ENCODE measurements around the gene RUNX3. TPM values are rescaled to one million over a fixed set of nuclear protein-coding genes. Genes with fewer than 3 reads are reported as not detected.

The RUNX3 gene
- total RNA-seq, 2 donors from 2014 or later: 0.24 to 0.31 TPM

DNA sequence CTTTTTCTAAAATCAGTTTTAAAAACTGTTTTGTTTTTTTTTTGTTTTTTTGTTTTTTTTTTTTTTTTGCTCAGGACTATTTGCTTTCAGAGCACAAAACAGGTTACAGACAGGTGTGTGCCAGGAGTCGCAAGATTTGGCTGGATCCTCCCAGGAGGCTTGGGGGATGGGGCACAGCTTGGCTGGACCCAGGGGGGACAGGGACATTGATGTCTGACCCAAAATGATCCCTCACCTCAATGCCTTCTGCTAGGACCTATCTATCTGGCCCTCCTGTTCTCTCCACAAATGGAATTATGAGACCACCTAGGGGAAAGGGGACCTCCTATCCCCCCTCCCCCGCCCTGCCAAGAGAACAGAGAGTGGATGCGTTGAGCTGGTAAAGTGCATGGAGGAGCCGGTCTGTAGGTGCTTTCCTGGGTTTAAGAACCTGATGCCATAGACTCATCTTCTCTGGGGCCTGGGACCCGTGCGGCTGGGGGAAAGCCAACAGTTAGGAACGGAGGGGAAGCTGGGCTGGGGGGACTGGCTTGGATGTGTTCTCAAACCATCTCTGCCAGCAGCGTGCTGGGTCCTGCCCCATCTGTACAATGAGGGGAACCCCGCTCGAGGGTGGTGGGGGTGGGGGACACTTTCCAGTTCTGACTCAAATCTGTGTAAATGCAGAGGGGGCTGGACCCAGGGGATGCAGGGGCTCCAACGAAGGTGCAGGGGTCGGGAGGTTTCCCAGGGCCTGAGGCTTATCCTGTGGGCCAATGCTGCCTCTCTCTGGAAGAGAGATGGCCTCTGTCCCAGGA lies 28.9 kb downstream of the RUNX3 start:
- no peaks in the 10 kb centered on the region for H3K36me3 Mint-ChIP-seq (ENCODE audit: low read depth)
- TF ChIP-seq, protein P1, sequence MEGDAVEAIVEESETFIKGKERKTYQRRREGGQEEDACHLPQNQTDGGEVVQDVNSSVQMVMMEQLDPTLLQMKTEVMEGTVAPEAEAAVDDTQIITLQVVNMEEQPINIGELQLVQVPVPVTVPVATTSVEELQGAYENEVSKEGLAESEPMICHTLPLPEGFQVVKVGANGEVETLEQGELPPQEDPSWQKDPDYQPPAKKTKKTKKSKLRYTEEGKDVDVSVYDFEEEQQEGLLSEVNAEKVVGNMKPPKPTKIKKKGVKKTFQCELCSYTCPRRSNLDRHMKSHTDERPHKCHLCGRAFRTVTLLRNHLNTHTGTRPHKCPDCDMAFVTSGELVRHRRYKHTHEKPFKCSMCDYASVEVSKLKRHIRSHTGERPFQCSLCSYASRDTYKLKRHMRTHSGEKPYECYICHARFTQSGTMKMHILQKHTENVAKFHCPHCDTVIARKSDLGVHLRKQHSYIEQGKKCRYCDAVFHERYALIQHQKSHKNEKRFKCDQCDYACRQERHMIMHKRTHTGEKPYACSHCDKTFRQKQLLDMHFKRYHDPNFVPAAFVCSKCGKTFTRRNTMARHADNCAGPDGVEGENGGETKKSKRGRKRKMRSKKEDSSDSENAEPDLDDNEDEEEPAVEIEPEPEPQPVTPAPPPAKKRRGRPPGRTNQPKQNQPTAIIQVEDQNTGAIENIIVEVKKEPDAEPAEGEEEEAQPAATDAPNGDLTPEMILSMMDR (conservative IDR thresholded peaks at IDR 0.05): no peak
- Histone ChIP-seq H3K4me1 (ENCODE audit: control insufficient read depth, insufficient read depth, low read length) (no peaks in the 10 kb centered on the region), H3K36me3 (ENCODE audit: control insufficient read depth, insufficient read depth, low read length) (no peaks in the 10 kb centered on the region), H3K27me3 (ENCODE audit: control insufficient read depth, insufficient read depth, low read length, poor library complexity, severe bottlenecking) (no peaks in the 10 kb centered on the region), H3K4me3 (ENCODE audit: low read length) (no peak overlapping the region), H3K27ac (ENCODE audit: low read depth, low read length) (no peak overlapping the region), H3K9ac (ENCODE audit: extremely low read depth, low read length, poor library complexity, severe bottlenecking) (no peak overlapping the region), H3K9me3 (ENCODE audit: control insufficient read depth, low read length) (no peaks in the 10 kb centered on the region)
- no peaks in the 10 kb centered on the region for H3K9me3 Mint-ChIP-seq
- 87 to 88% methylated on average over 7 to 12 of the region's 12 CpGs for WGBS, 2 experiments (ENCODE audit: insufficient coverage in 1 of 2, insufficient read length in 1 of 2)
- no peak overlapping the region for H3K4me3 Mint-ChIP-seq
- H3K27me3 Mint-ChIP-seq (ENCODE audit: insufficient read depth): peaks cover 1% of the 10 kb centered on the region
- H3K4me1 Mint-ChIP-seq: no peaks in the 10 kb centered on the region
- H3K27ac Mint-ChIP-seq: no peak overlapping the region
- no peak for DNase-seq

DNA sequence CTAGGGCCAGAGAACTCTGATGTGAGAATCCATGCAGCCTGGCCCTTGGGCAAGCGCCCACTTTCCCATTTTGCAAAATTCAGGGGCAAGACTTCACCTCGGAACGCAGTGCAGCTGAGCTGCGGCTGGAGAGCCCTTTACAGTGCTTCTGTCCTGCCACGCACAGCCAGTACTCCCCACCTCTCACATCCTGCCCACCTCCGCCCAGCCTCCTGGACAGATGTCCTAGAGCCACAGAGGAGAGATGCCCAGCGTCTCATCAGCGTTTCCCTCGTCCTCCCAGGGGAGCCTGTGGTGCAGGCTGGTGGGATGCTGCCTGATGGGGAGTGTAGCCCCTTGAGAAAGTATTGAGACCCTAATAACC lies 29.6 kb downstream of the RUNX3 start:
- Histone ChIP-seq H3K4me1 (ENCODE audit: control insufficient read depth, insufficient read depth, low read length) (no peaks in the 10 kb centered on the region), H3K9ac (ENCODE audit: extremely low read depth, low read length, poor library complexity, severe bottlenecking) (no peak overlapping the region), H3K27me3 (ENCODE audit: control insufficient read depth, insufficient read depth, low read length, poor library complexity, severe bottlenecking) (no peaks in the 10 kb centered on the region), H3K36me3 (ENCODE audit: control insufficient read depth, insufficient read depth, low read length) (no peaks in the 10 kb centered on the region), H3K4me3 (ENCODE audit: low read length) (no peak overlapping the region), H3K9me3 (ENCODE audit: control insufficient read depth, low read length) (no peaks in the 10 kb centered on the region), H3K27ac (ENCODE audit: low read depth, low read length) (no peak overlapping the region)
- no peaks in the 10 kb centered on the region for H3K36me3 Mint-ChIP-seq (ENCODE audit: low read depth)
- DNase-seq: no peak
- H3K27me3 Mint-ChIP-seq (ENCODE audit: insufficient read depth): peaks cover 1% of the 10 kb centered on the region
- WGBS, 2 experiments (ENCODE audit: insufficient coverage in 1 of 2, insufficient read length in 1 of 2): 89 to 97% methylated on average over 4 to 9 of the region's 9 CpGs
- no peak overlapping the region for H3K27ac Mint-ChIP-seq
- no peak overlapping the region for H3K4me3 Mint-ChIP-seq
- no peaks in the 10 kb centered on the region for H3K4me1 Mint-ChIP-seq
- H3K9me3 Mint-ChIP-seq: no peaks in the 10 kb centered on the region
- TF ChIP-seq, protein P1 (conservative IDR thresholded peaks at IDR 0.05): no peak

DNA sequence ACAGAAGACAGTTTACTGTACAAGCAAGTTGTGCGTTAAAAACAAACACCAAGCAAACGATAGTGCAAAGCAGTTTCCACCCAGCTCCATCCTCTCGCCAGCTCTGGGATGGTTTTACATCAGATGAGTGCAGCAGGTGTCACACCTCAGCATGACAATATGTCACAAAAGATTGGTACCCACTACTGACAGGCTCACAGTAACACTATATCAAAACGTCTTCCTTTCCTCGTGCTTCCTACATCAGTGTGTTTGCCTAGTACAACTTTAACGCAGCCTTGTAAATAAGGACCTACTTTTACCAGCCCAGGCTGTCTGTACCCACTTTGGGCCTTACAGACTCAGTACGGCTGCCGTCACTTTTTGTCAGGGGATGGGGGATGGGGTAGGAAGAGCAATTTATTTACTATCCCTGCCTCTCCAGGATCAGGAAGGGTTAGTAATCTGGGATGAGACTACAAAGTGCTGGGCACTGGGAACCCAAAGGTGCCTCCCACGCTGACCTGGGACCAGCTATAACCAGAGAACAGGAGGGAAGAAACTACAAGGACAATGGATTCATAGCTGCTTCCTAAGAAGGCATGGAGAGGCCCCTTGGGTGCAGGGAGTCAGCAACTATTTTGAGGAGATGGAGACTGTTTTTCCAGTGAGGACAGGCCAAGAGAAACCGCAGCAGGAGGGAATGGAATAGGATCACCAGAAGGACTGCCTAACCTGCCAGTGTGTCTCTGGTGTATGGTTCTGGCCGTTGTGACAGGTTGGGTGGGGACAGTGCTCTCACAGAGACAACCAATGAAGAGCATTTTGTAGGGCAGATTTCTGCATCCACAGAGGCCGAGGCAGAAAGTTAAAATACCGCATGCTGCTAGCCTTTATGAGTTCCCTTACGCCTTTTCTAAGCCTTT lies 30.2 kb downstream of the RUNX3 start:
- Histone ChIP-seq H3K9ac (ENCODE audit: extremely low read depth, low read length, poor library complexity, severe bottlenecking) (no peak overlapping the region), H3K36me3 (ENCODE audit: control insufficient read depth, insufficient read depth, low read length) (no peaks in the 10 kb centered on the region)

More for the DNA sequence above, 30.2 kb downstream of the RUNX3 start:
- Histone ChIP-seq H3K9me3 (ENCODE audit: control insufficient read depth, low read length) (no peaks in the 10 kb centered on the region), H3K27me3 (ENCODE audit: control insufficient read depth, insufficient read depth, low read length, poor library complexity, severe bottlenecking) (no peaks in the 10 kb centered on the region), H3K27ac (ENCODE audit: low read depth, low read length) (no peak overlapping the region), H3K4me3 (ENCODE audit: low read length) (no peak overlapping the region), H3K4me1 (ENCODE audit: control insufficient read depth, insufficient read depth, low read length) (no peaks in the 10 kb centered on the region)
- Mint-ChIP-seq H3K36me3 (ENCODE audit: low read depth) (no peaks in the 10 kb centered on the region), H3K4me1 (no peaks in the 10 kb centered on the region), H3K4me3 (no peak overlapping the region), H3K27me3 (ENCODE audit: insufficient read depth) (peaks cover 1% of the 10 kb centered on the region), H3K9me3 (no peaks in the 10 kb centered on the region), H3K27ac (no peak overlapping the region)
- WGBS, 2 experiments (ENCODE audit: insufficient coverage in 1 of 2, insufficient read length in 1 of 2): 85 to 89% methylated on average over 9 to 14 of the region's 14 CpGs
- TF ChIP-seq, protein P1 (conservative IDR thresholded peaks at IDR 0.05): no peak
- DNase-seq: no peak

Data from endodermal cell (in vitro differentiated cells).